ENCODE data around the gene RAD51B. TPM values are rescaled to one million over a fixed set of nuclear protein-coding genes. Genes with fewer than 3 reads are reported as not detected.

RAD51B gene
- total RNA-seq, 1 experiment from 2014 or later, result 16.7 TPM

DNA sequence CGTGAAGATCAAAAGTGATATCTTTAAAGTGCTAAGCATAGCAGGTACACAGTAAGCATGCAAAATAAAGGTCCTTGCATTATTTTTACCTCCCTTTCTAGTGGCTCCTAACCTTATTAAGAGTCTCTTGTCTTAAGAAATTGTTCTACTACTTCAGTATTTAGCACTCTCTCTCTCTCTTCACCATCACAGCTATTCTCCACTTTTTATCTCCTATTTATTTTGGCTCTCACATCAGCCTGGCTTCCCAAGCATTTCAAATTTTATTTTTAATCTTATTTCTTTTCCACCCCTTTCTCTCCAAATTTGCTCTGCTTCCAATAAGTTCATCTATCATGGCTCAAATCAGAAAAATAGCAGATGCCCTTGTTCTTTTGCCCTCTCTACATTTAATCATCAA is 212.6 kb downstream of the RAD51B start:
- no peak for DNase-seq
- Histone ChIP-seq H3K4me2 (ENCODE audit: insufficient read depth, insufficient read length, low read length) (no peak overlapping the region), H3K79me1 (ENCODE audit: insufficient read depth, low read depth, low read length, poor library complexity, severe bottlenecking) (no peaks in the 10 kb centered on the region), H3K23me2 (ENCODE audit: insufficient read length, low read depth, low read length, poor library complexity, severe bottlenecking) (no peaks in the 10 kb centered on the region), H4K91ac (ENCODE audit: insufficient read length, low read depth, low read length) (no peak overlapping the region), H2BK5ac (ENCODE audit: insufficient read length, low read length) (no peak overlapping the region), H3K4ac (ENCODE audit: low read depth, low read length) (no peak overlapping the region), H4K20me1 (ENCODE audit: control insufficient read depth, insufficient read depth, insufficient read length) (no peaks in the 10 kb centered on the region), H3K4me1 (ENCODE audit: insufficient read depth, low read length) (no peaks in the 10 kb centered on the region), H3K79me2 (ENCODE audit: insufficient read depth, low read length) (no peaks in the 10 kb centered on the region), H3K56ac (ENCODE audit: insufficient read length, low read depth, low read length) (no peak overlapping the region), H4K8ac (replicated peaks; ENCODE audit: insufficient read length, low read depth, low read length) (no peak overlapping the region), H3K27ac (ENCODE audit: insufficient read length, low read depth, low read length) (no peak overlapping the region), H3K9me3 (ENCODE audit: control insufficient read depth, low read depth, low read length) (no peaks in the 10 kb centered on the region), H3T11ph (ENCODE audit: low read length) (no peak overlapping the region), H4K5ac (ENCODE audit: insufficient read length, low read depth, low read length) (no peak overlapping the region), H3K18ac (ENCODE audit: insufficient read length, low read depth, low read length) (no peak overlapping the region), H3K23ac (ENCODE audit: insufficient read length, low read depth, low read length) (no peak overlapping the region), H2BK15ac (ENCODE audit: low read depth, low read length) (no peak overlapping the region), H2BK12ac (ENCODE audit: insufficient read length, low read depth, low read length) (no peak overlapping the region), H3K27me3 (ENCODE audit: insufficient read depth, low read length) (no peaks in the 10 kb centered on the region), H3K9ac (ENCODE audit: extremely low read depth, insufficient read length, low read length) (no peak overlapping the region), H3K14ac (ENCODE audit: insufficient read depth, low read length) (no peak overlapping the region), H2BK20ac (ENCODE audit: low read depth, low read length, poor library complexity, severe bottlenecking) (no peak overlapping the region), H2AFZ (ENCODE audit: low read length) (no peak overlapping the region), H2AK5ac (ENCODE audit: insufficient read length, low read length) (no peak overlapping the region), H2BK120ac (ENCODE audit: low read depth, low read length, poor library complexity, severe bottlenecking) (no peak overlapping the region)
- Mint-ChIP-seq H3K27ac (no peak overlapping the region), H3K4me1 (peaks cover 3 to 7% of the 10 kb centered on the region in 2 experiments), H3K36me3 (ENCODE audit: insufficient read depth in 1 of 3, low read depth in 3 of 3) (peaks cover 22 to 26% (median 25%) of the 10 kb centered on the region in 3 experiments), H3K4me3 (no peak overlapping the region), H3K27me3 (ENCODE audit: low read depth) (no peaks in the 10 kb centered on the region; the same call in 1 of the 2 replicates), H3K9me3 (peaks cover 16 to 26% of the 10 kb centered on the region in 2 experiments)
- TF ChIP-seq, protein P1, sequence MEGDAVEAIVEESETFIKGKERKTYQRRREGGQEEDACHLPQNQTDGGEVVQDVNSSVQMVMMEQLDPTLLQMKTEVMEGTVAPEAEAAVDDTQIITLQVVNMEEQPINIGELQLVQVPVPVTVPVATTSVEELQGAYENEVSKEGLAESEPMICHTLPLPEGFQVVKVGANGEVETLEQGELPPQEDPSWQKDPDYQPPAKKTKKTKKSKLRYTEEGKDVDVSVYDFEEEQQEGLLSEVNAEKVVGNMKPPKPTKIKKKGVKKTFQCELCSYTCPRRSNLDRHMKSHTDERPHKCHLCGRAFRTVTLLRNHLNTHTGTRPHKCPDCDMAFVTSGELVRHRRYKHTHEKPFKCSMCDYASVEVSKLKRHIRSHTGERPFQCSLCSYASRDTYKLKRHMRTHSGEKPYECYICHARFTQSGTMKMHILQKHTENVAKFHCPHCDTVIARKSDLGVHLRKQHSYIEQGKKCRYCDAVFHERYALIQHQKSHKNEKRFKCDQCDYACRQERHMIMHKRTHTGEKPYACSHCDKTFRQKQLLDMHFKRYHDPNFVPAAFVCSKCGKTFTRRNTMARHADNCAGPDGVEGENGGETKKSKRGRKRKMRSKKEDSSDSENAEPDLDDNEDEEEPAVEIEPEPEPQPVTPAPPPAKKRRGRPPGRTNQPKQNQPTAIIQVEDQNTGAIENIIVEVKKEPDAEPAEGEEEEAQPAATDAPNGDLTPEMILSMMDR (conservative IDR thresholded peaks at IDR 0.05), result no peak
- no CpG with 5 or more reads among the region's 1 CpG for WGBS (ENCODE audit: extremely low coverage, insufficient read length, low lambda C conversion rate)
